Esophagus squamous epithelium (tissue), 5 donors: ENCODE results near the gene AGRP. TPM values are rescaled to one million over a fixed set of nuclear protein-coding genes. Genes with fewer than 3 reads are reported as not detected.

Experiments
- DNase-seq: peaks from one replicate; lab custom pipeline; 2025; lab: John Stamatoyannopoulos, UW
- H3K27ac ChIP-seq, 4 donors: fragments of 200-600 bp; sonication (generic); one replicate each; pipeline ENCODE4 v1.5.1; 2016 to 2019; ENCODE audit warnings: mild to moderate bottlenecking in 1 of 4
- H3K27me3 ChIP-seq, 4 donors: fragments of 200-600 bp; sonication (generic); 1 replicate in 3 of 4; 2 replicates in 1 of 4; pipeline versions ENCODE4 v1.5.1 to v1.6.0; 2017 to 2021; ENCODE audit warnings: antibody characterized with exemption in 1 of 4
- H3K36me3 ChIP-seq, 3 donors: fragments of 200-600 bp; sonication (generic); one replicate each; pipeline ENCODE4 v1.5.1; 2016 to 2019
- H3K4me1 ChIP-seq, 3 donors: fragments of 200-600 bp; sonication (generic); one replicate each; pipeline ENCODE4 v1.5.1; 2017 to 2019
- H3K4me3 ChIP-seq, 4 donors: fragments of 200-600 bp; sonication (generic); 1 replicate in 3 of 4; 2 replicates in 1 of 4; pipeline ENCODE4 v1.5.1; 2016 to 2019; ENCODE audit warnings: mild to moderate bottlenecking in 2 of 4, moderate library complexity in 1 of 4
- H3K9me3 ChIP-seq, 3 donors: fragments of 200-600 bp; sonication (generic); one replicate each; pipeline ENCODE4 v1.5.1; 2016 to 2019
- CTCF ChIP-seq, 6 experiments: fragments of 450-650 bp in 4 of 6; fragments of 200-600 bp in 2 of 6; sonication (generic) in 2 of 6; IDR thresholded peaks; one replicate each; pipeline ENCODE4 v1.5.1; 2016 to 2019; ENCODE audit warnings: antibody characterized with exemption in 6 of 6, mild to moderate bottlenecking in 4 of 6, moderate library complexity in 4 of 6
- POLR2A ChIP-seq, 4 donors: fragments of 450-650 bp; IDR thresholded peaks; one replicate each; pipeline ENCODE4 v1.6.1; 2017; ENCODE audit warnings: antibody characterized with exemption in 4 of 4, mild to moderate bottlenecking in 4 of 4, moderate library complexity in 3 of 4
- WGBS, 2 donors: methylation state at CpG; one replicate each; pipeline ENCODE4 v1.1.5; 2018; 5-methylcytosine and 5-hydroxymethylcytosine counted together
- intact Hi-C: fragments of 100-400 bp; cut with DNase I; formaldehyde crosslinking; loops from one replicate; pipeline ENCODE4 v1.15.0; 2022
- total RNA-seq, 4 donors: library from RNA; depleted of rRNA; stranded (reverse); fragments of >200 nt; gene quantifications; one replicate each; pipeline ENCODE4 v1.1.0, GENCODE V29; 2016
- donor health status: DM: yes; HTN: yes; CAD: no.

Gene AGRP
- total RNA-seq, 4 donors from 2014 or later = not detected

- no peaks in the 10 kb centered on the region for H3K27me3 ChIP-seq
- no peaks in the 10 kb centered on the region for H3K9me3 ChIP-seq
- no peak for TF ChIP-seq POLR2A (IDR thresholded peaks at IDR 0.05)
- intact Hi-C loops = no loop called here
- H3K4me3 ChIP-seq = no peak overlapping the region
- DNase-seq = no peak
- H3K4me1 ChIP-seq = peaks cover 10 to 36% (median 14%) of the 10 kb centered on the region in 3 donors
- WGBS, 2 donors = 36 to 50% methylated on average over 2 of the region's 3 CpGs
- H3K27ac ChIP-seq = no peak overlapping the region
- H3K36me3 ChIP-seq = peaks cover 0 to 25% (median 0%) of the 10 kb centered on the region in 3 donors
Observed at GRCh38 chr16:67486805-67487204, 3.5 kb upstream of the AGRP start.

- no peak overlapping the region for H3K4me3 ChIP-seq
- peaks cover 0 to 25% (median 0%) of the 10 kb centered on the region in 3 donors for H3K36me3 ChIP-seq
- DNase-seq = no peak
- H3K27me3 ChIP-seq = no peaks in the 10 kb centered on the region
- peaks cover 22 to 44% (median 26%) of the 10 kb centered on the region in 3 donors for H3K4me1 ChIP-seq
- H3K9me3 ChIP-seq = no peaks in the 10 kb centered on the region
- H3K27ac ChIP-seq = no peak overlapping the region
- 87 to 88% methylated on average over 4 to 8 of the region's 12 CpGs for WGBS, 2 donors
- TF ChIP-seq POLR2A (IDR thresholded peaks at IDR 0.05) (no peak), CTCF (IDR thresholded peaks at IDR 0.05) (no peak)
- intact Hi-C loops = no loop called here
Observed at GRCh38 chr16:67483731-67484525, 581 bp upstream of the AGRP start.

GRCh38 chr16:67482233-67482924 is 968 bp downstream of the AGRP start:
- no peak for DNase-seq
- peaks cover 25 to 59% (median 38%) of the 10 kb centered on the region in 3 donors for H3K4me1 ChIP-seq

GRCh38 chr16:67481561-67482232 is 1.6 kb downstream of the AGRP start:
- H3K4me1 ChIP-seq = peaks cover 25 to 65% (median 38%) of the 10 kb centered on the region in 3 donors
- peaks cover 0 to 25% (median 0%) of the 10 kb centered on the region in 3 donors for H3K36me3 ChIP-seq
- no peaks in the 10 kb centered on the region for H3K9me3 ChIP-seq
- no peak for DNase-seq
- peak overlapping the region; percentile 80 to 97 (median 89) for H3K4me3 ChIP-seq
- TF ChIP-seq CTCF (IDR thresholded peaks at IDR 0.05) (no peak), POLR2A (IDR thresholded peaks at IDR 0.05) (no peak)
- H3K27ac ChIP-seq = peak overlapping the region; percentile 69 to 97 (median 92)
- intact Hi-C loops = no loop called here
- H3K27me3 ChIP-seq = no peaks in the 10 kb centered on the region
- 3 to 7% methylated on average over 17 of the region's 17 CpGs for WGBS, 2 donors

More at GRCh38 chr16:67482233-67482924, 968 bp downstream of the AGRP start:
- Histone ChIP-seq H3K27me3 (no peaks in the 10 kb centered on the region), H3K4me3 (peak overlapping the region; percentile 80 to 97 (median 89)), H3K27ac (peak overlapping the region; percentile 69 to 97 (median 92)), H3K36me3 (peaks cover 0 to 25% (median 0%) of the 10 kb centered on the region in 3 donors), H3K9me3 (no peaks in the 10 kb centered on the region)
- WGBS, 2 donors = 38 to 52% methylated on average over 9 of the region's 25 CpGs
- intact Hi-C loops = no loop called here
- no peak for TF ChIP-seq POLR2A (IDR thresholded peaks at IDR 0.05)
- TF ChIP-seq CTCF (IDR thresholded peaks at IDR 0.05) = no peak

GRCh38 chr16:67480833-67481560 is 2.4 kb downstream of the AGRP start, which contains the start of gene ATP6V0D1:
Gene ATP6V0D1 (minus strand): TSS chr16:67481157. CDS start chr16:67481086, 71 bp downstream.
- peak; percentile 79 to 98 (median 96) for TF ChIP-seq CTCF (IDR thresholded peaks at IDR 0.05)
- peak in 3 of 4 donors; percentile 67 to 90 (median 71) for TF ChIP-seq POLR2A (IDR thresholded peaks at IDR 0.05)

More at GRCh38 chr16:67480833-67481560, 2.4 kb downstream of the AGRP start, which contains the start of gene ATP6V0D1:
- peak; percentile 84 for DNase-seq
- no peaks in the 10 kb centered on the region for H3K9me3 ChIP-seq
- peak within 1 kb of the TSS; percentile 87 to 97 (median 96) for H3K27ac ChIP-seq
- intact Hi-C loops = no loop called here
- 0% methylated on average over 6 to 8 of the region's 57 CpGs for WGBS, 2 donors
- H3K36me3 ChIP-seq = peaks cover 0 to 18% (median 0%) of the 10 kb centered on the region in 3 donors
- H3K27me3 ChIP-seq = no peaks in the 10 kb centered on the region
- H3K4me3 ChIP-seq = peak within 1 kb of the TSS; percentile 80 to 97 (median 89)
- peaks cover 26 to 72% (median 42%) of the 10 kb centered on the region in 3 donors for H3K4me1 ChIP-seq
